GM23338 (cell line): ENCODE data around the gene RAD51B. TPM values are rescaled to one million over a fixed set of nuclear protein-coding genes. Genes with fewer than 3 reads are reported as not detected.

Source experiments
- ATAC-seq: fragments of 200-7000 bp; cut with Tn5 transposase; 3 replicates; pipeline ENCODE4 v1.9.1; 2020
- DNase-seq: peaks from one replicate; pipeline ENCODE4 v3.0.0-alpha.2; 2015; ENCODE audit warnings: low spot score
- H2AFZ ChIP-seq: fragments of 200-600 bp; sonication (generic); 2 replicates; pipeline ENCODE4 v1.8.0; 2016; ENCODE audit warnings: antibody characterized with exemption, mild to moderate bottlenecking, moderate library complexity
- H3F3A ChIP-seq: fragments of 200-600 bp; sonication (generic); replicated peaks from 2 replicates; pipeline ENCODE4 v1.8.0; 2017; ENCODE audit warnings: antibody characterized with exemption, mixed run types, low read depth
- H3K27ac ChIP-seq: fragments of 200-600 bp; sonication (generic); 2 replicates; pipeline ENCODE4 v1.6.1; 2016; ENCODE audit warnings: low read depth
- H3K27me3 ChIP-seq: fragments of 200-600 bp; sonication (generic); 2 replicates; pipeline ENCODE4 v1.8.0; 2016; ENCODE audit warnings: mild to moderate bottlenecking, mixed run types, moderate library complexity; ENCODE audit not compliant: insufficient read depth
- H3K36me3 ChIP-seq: fragments of 200-600 bp; sonication (generic); 2 replicates; pipeline ENCODE4 v1.8.0; 2016; ENCODE audit warnings: mild to moderate bottlenecking; ENCODE audit not compliant: insufficient read depth
- H3K4me1 ChIP-seq: fragments of 200-600 bp; sonication (generic); 2 replicates; pipeline ENCODE4 v1.8.0; 2016; ENCODE audit warnings: mild to moderate bottlenecking, moderate library complexity; ENCODE audit not compliant: insufficient read depth
- H3K4me2 ChIP-seq: fragments of 200-600 bp; sonication (generic); 2 replicates; pipeline ENCODE4 v1.7.1; 2017; ENCODE audit warnings: mixed run types
- H3K4me3 ChIP-seq: fragments of 200-600 bp; sonication (generic); 2 replicates; pipeline ENCODE4 v1.6.1; 2016; ENCODE audit warnings: mixed run types
- H3K79me2 ChIP-seq: fragments of 200-600 bp; sonication (generic); replicated peaks from 2 replicates; pipeline ENCODE4 v1.8.0; 2017; ENCODE audit warnings: mild to moderate bottlenecking; ENCODE audit not compliant: insufficient read depth
- H3K9me2 ChIP-seq: fragments of 200-600 bp; sonication (generic); 2 replicates; pipeline ENCODE4 v1.8.0; 2017; ENCODE audit not compliant: insufficient read depth
- H4K20me1 ChIP-seq: fragments of 200-600 bp; sonication (generic); replicated peaks from 2 replicates; pipeline ENCODE4 v1.8.0; 2017; ENCODE audit warnings: mild to moderate bottlenecking; ENCODE audit not compliant: insufficient read depth
- H3K27ac Mint-ChIP-seq: 2 replicates; pipeline ENCODE4 v1.8.0; 2020; ENCODE audit warnings: inconsistent platforms, mild to moderate bottlenecking, moderate library complexity, mixed read lengths
- H3K27me3 Mint-ChIP-seq: 3 replicates; pipeline ENCODE4 v1.8.0; 2022; ENCODE audit warnings: low read depth, mild to moderate bottlenecking, moderate library complexity, mixed read lengths, inconsistent platforms; ENCODE audit not compliant: insufficient read depth, poor library complexity
- H3K36me3 Mint-ChIP-seq: 3 replicates; pipeline ENCODE4 v1.8.0; 2021; ENCODE audit warnings: low read depth, mild to moderate bottlenecking, inconsistent platforms, moderate library complexity, mixed read lengths
- H3K4me1 Mint-ChIP-seq: 3 replicates; pipeline ENCODE4 v1.8.0; 2020; ENCODE audit warnings: mild to moderate bottlenecking, inconsistent platforms, mixed read lengths
- H3K4me3 Mint-ChIP-seq: 3 replicates; pipeline ENCODE4 v1.8.0; 2021; ENCODE audit warnings: moderate library complexity, mild to moderate bottlenecking, inconsistent platforms, mixed read lengths
- H3K9me3 Mint-ChIP-seq: 3 replicates; pipeline ENCODE4 v1.8.0; 2020; ENCODE audit warnings: moderate library complexity, mild to moderate bottlenecking, inconsistent platforms, mixed read lengths
- CTCF ChIP-seq, 2 experiments: fragments of 200-600 bp in 1 of 2; sonication (generic) in 1 of 2; conservative IDR thresholded peaks; 2 replicates each; pipeline versions ENCODE4 v1.5.1 to v1.6.1; 2016 to 2017; ENCODE audit warnings: antibody characterized with exemption in 2 of 2, low read depth in 2 of 2, mild to moderate bottlenecking in 2 of 2, moderate library complexity in 1 of 2
- EZH2 ChIP-seq: fragments of 200-600 bp; sonication (generic); IDR thresholded peaks from one replicate; pipeline ENCODE4 v1.8.0; 2017; ENCODE audit warnings: antibody characterized with exemption, mild to moderate bottlenecking, low read depth; ENCODE audit not compliant: unreplicated experiment
- EZH2phosphoT487 ChIP-seq: fragments of 200-600 bp; sonication (generic); IDR thresholded peaks from one replicate; pipeline ENCODE4 v1.8.1; 2018; ENCODE audit warnings: antibody characterized with exemption; ENCODE audit not compliant: unreplicated experiment
- JUNB ChIP-seq: IDR thresholded peaks from one replicate; pipeline ENCODE4 v1.6.1; 2016; ENCODE audit warnings: antibody characterized with exemption; ENCODE audit not compliant: unreplicated experiment
- REST ChIP-seq: IDR thresholded peaks from one replicate; pipeline ENCODE4 v1.6.1; 2018; ENCODE audit warnings: antibody characterized with exemption; ENCODE audit not compliant: unreplicated experiment
- ZNF114 ChIP-seq: fragments of 250-450 bp; sonication (Bioruptor Pico); IDR thresholded peaks from 2 replicates; pipeline ENCODE4 v1.5.0; 2020; ENCODE audit warnings: mild to moderate bottlenecking, moderate library complexity
- ZNF331 ChIP-seq: fragments of 250-450 bp; sonication (Bioruptor Pico); IDR thresholded peaks from 2 replicates; pipeline ENCODE4 v1.5.0; 2020; ENCODE audit warnings: low read depth, mild to moderate bottlenecking, moderate library complexity
- polyA plus RNA-seq: library from polyadenylated mRNA; unstranded; fragments of >200 nt; fragmentation: Nextera tagmentation; extraction: Ambion mirVana; gene quantifications from 2 replicates; pipeline ENCODE4 v1.2.1, GENCODE V29; 2016
- total RNA-seq: library from RNA; depleted of rRNA; stranded (reverse); fragments of >200 nt; shearing (Covaris generic); gene quantifications from 2 replicates; pipeline ENCODE4 v1.2.3, GENCODE V29; 2014
- TF ChIP-seq, protein P1 (sequence below): fragments of 250-450 bp; sonication (Bioruptor Pico); IDR thresholded peaks from 2 replicates; pipeline ENCODE4 v1.5.0; 2020; ENCODE audit warnings: mild to moderate bottlenecking, moderate library complexity

Gene RAD51B
- total and polyA plus RNA-seq, 2 experiments from 2014 or later, result 15.7 to 29.1 TPM

- TF ChIP-seq REST (no peak), EZH2phosphoT487 (no peak), CTCF (conservative IDR thresholded peaks at IDR 0.05; ENCODE audit: low read depth in 2 of 2) (no peak)
Observed at GRCh38 chr14:67776653-67777322, 42.8 kb upstream of the RAD51B start (continued).

GRCh38 chr14:67778792-67779191 lies 40.8 kb upstream of the RAD51B start:
- no peaks in the 10 kb centered on the region for H3K4me1 ChIP-seq
- H3K4me2 ChIP-seq, result no peak overlapping the region
- H4K20me1 ChIP-seq, result 0 out of 2 replicates have a peak, but pooled peaks cover 4% of the 10 kb centered on the region
- Mint-ChIP-seq H3K27ac (peak overlapping the region; percentile 41; the same call in 1 of the 2 replicates), H3K4me1 (no peaks in the 10 kb centered on the region), H3K4me3 (no peak overlapping the region), H3K27me3 (no peaks in the 10 kb centered on the region), H3K36me3 (peaks cover 66% of the 10 kb centered on the region), H3K9me3 (no peaks in the 10 kb centered on the region)
- DNase-seq, result no peak
- no peak overlapping the region for H2AFZ ChIP-seq
- peaks cover 61% of the 10 kb centered on the region for H3K36me3 ChIP-seq
- no peak for ATAC-seq
- no peaks in the 10 kb centered on the region for H3F3A ChIP-seq
- no peaks in the 10 kb centered on the region for H3K79me2 ChIP-seq
- no peak overlapping the region for H3K27ac ChIP-seq
- no peaks in the 10 kb centered on the region for H3K27me3 ChIP-seq
- no peaks in the 10 kb centered on the region for H3K9me2 ChIP-seq
- TF ChIP-seq JUNB (no peak), EZH2 (no peak), ZNF114 (CRISPR knock-in tag) (no peak), ZNF331 (CRISPR knock-in tag) (no peak)
- TF ChIP-seq, protein P1, sequence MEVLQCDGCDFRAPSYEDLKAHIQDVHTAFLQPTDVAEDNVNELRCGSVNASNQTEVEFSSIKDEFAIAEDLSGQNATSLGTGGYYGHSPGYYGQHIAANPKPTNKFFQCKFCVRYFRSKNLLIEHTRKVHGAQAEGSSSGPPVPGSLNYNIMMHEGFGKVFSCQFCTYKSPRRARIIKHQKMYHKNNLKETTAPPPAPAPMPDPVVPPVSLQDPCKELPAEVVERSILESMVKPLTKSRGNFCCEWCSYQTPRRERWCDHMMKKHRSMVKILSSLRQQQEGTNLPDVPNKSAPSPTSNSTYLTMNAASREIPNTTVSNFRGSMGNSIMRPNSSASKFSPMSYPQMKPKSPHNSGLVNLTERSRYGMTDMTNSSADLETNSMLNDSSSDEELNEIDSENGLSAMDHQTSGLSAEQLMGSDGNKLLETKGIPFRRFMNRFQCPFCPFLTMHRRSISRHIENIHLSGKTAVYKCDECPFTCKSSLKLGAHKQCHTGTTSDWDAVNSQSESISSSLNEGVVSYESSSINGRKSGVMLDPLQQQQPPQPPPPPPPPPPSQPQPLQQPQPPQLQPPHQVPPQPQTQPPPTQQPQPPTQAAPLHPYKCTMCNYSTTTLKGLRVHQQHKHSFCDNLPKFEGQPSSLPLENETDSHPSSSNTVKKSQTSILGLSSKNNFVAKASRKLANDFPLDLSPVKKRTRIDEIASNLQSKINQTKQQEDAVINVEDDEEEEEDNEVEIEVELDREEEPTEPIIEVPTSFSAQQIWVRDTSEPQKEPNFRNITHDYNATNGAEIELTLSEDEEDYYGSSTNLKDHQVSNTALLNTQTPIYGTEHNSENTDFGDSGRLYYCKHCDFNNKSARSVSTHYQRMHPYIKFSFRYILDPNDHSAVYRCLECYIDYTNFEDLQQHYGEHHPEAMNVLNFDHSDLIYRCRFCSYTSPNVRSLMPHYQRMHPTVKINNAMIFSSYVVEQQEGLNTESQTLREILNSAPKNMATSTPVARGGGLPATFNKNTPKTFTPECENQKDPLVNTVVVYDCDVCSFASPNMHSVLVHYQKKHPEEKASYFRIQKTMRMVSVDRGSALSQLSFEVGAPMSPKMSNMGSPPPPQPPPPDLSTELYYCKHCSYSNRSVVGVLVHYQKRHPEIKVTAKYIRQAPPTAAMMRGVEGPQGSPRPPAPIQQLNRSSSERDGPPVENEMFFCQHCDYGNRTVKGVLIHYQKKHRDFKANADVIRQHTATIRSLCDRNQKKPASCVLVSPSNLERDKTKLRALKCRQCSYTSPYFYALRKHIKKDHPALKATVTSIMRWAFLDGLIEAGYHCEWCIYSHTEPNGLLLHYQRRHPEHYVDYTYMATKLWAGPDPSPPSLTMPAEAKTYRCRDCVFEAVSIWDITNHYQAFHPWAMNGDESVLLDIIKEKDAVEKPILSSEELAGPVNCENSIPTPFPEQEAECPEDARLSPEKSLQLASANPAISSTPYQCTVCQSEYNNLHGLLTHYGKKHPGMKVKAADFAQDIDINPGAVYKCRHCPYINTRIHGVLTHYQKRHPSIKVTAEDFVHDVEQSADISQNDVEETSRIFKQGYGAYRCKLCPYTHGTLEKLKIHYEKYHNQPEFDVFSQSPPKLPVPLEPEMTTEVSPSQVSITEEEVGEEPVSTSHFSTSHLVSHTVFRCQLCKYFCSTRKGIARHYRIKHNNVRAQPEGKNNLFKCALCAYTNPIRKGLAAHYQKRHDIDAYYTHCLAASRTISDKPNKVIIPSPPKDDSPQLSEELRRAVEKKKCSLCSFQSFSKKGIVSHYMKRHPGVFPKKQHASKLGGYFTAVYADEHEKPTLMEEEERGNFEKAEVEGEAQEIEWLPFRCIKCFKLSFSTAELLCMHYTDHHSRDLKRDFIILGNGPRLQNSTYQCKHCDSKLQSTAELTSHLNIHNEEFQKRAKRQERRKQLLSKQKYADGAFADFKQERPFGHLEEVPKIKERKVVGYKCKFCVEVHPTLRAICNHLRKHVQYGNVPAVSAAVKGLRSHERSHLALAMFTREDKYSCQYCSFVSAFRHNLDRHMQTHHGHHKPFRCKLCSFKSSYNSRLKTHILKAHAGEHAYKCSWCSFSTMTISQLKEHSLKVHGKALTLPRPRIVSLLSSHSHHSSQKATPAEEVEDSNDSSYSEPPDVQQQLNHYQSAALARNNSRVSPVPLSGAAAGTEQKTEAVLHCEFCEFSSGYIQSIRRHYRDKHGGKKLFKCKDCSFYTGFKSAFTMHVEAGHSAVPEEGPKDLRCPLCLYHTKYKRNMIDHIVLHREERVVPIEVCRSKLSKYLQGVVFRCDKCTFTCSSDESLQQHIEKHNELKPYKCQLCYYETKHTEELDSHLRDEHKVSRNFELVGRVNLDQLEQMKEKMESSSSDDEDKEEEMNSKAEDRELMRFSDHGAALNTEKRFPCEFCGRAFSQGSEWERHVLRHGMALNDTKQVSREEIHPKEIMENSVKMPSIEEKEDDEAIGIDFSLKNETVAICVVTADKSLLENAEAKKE, result no peak
- no peak overlapping the region for H3K4me3 ChIP-seq
